ENCODE measurements around the gene RSPO1. TPM values are rescaled to one million over a fixed set of nuclear protein-coding genes. Genes with fewer than 3 reads are reported as not detected.

Gene RSPO1
- total RNA-seq, 1 donor from 2014 or later, result 1.4 TPM

GRCh38 chr1:37655274-37655673, 20.6 kb upstream of the RSPO1 start:
- H3K27me3 Mint-ChIP-seq, result peaks cover 22% of the 10 kb centered on the region
- H3K36me3 Mint-ChIP-seq, result no peaks in the 10 kb centered on the region
- H3K4me1 Mint-ChIP-seq (ENCODE audit: unreplicated experiment), result peaks cover 11% of the 10 kb centered on the region
- no peak for TF ChIP-seq CTCF (conservative IDR thresholded peaks at IDR 0.05)
- no peak for DNase-seq (ENCODE audit: extremely low spot score, unreplicated experiment)
- H3K27ac Mint-ChIP-seq, result no peak overlapping the region
- no peaks in the 10 kb centered on the region for H3K9me3 Mint-ChIP-seq
- H3K4me3 Mint-ChIP-seq, result no peak overlapping the region

GRCh38 chr1:37653906-37654305, 19.2 kb upstream of the RSPO1 start:
- H3K4me3 Mint-ChIP-seq, result no peak overlapping the region
- H3K27ac Mint-ChIP-seq, result no peak overlapping the region
- peaks cover 9% of the 10 kb centered on the region for H3K4me1 Mint-ChIP-seq (ENCODE audit: unreplicated experiment)
- H3K9me3 Mint-ChIP-seq, result no peaks in the 10 kb centered on the region
- no peaks in the 10 kb centered on the region for H3K36me3 Mint-ChIP-seq
- peaks cover 18% of the 10 kb centered on the region for H3K27me3 Mint-ChIP-seq
- DNase-seq (ENCODE audit: extremely low spot score, unreplicated experiment), result no peak
- no peak for TF ChIP-seq CTCF (conservative IDR thresholded peaks at IDR 0.05)

GRCh38 chr1:37652976-37653375, 18.3 kb upstream of the RSPO1 start:
- DNase-seq (ENCODE audit: extremely low spot score, unreplicated experiment), result no peak
- H3K36me3 Mint-ChIP-seq, result no peaks in the 10 kb centered on the region
- no peaks in the 10 kb centered on the region for H3K9me3 Mint-ChIP-seq
- TF ChIP-seq CTCF (conservative IDR thresholded peaks at IDR 0.05), result no peak
- H3K27me3 Mint-ChIP-seq, result peaks cover 17% of the 10 kb centered on the region
- no peak overlapping the region for H3K4me3 Mint-ChIP-seq
- no peak overlapping the region for H3K27ac Mint-ChIP-seq
- H3K4me1 Mint-ChIP-seq (ENCODE audit: unreplicated experiment), result peaks cover 9% of the 10 kb centered on the region

- Mint-ChIP-seq H3K27ac (no peak overlapping the region), H3K36me3 (no peaks in the 10 kb centered on the region), H3K4me3 (peak overlapping the region; percentile 13), H3K9me3 (no peaks in the 10 kb centered on the region), H3K4me1 (ENCODE audit: unreplicated experiment) (peaks cover 9% of the 10 kb centered on the region), H3K27me3 (peaks cover 18% of the 10 kb centered on the region)
- DNase-seq (ENCODE audit: extremely low spot score, unreplicated experiment), result no peak
- TF ChIP-seq CTCF (conservative IDR thresholded peaks at IDR 0.05), result no peak
Measured at GRCh38 chr1:37651803-37652202, 17.1 kb upstream of the RSPO1 start.

GRCh38 chr1:37650721-37651120, 16.0 kb upstream of the RSPO1 start:
- Mint-ChIP-seq H3K36me3 (no peaks in the 10 kb centered on the region), H3K4me1 (ENCODE audit: unreplicated experiment) (peaks cover 9% of the 10 kb centered on the region), H3K27ac (no peak overlapping the region), H3K4me3 (no peak overlapping the region), H3K9me3 (no peaks in the 10 kb centered on the region), H3K27me3 (peaks cover 21% of the 10 kb centered on the region)
- no peak for DNase-seq (ENCODE audit: extremely low spot score, unreplicated experiment)
- TF ChIP-seq CTCF (conservative IDR thresholded peaks at IDR 0.05), result no peak

GRCh38 chr1:37650173-37650572, 15.5 kb upstream of the RSPO1 start:
- peaks cover 9% of the 10 kb centered on the region for H3K4me1 Mint-ChIP-seq (ENCODE audit: unreplicated experiment)
- no peaks in the 10 kb centered on the region for H3K9me3 Mint-ChIP-seq
- no peak overlapping the region for H3K27ac Mint-ChIP-seq
- TF ChIP-seq CTCF (conservative IDR thresholded peaks at IDR 0.05), result no peak
- DNase-seq (ENCODE audit: extremely low spot score, unreplicated experiment), result no peak
- no peak overlapping the region for H3K4me3 Mint-ChIP-seq
- no peaks in the 10 kb centered on the region for H3K36me3 Mint-ChIP-seq
- H3K27me3 Mint-ChIP-seq, result peaks cover 21% of the 10 kb centered on the region
